ENCODE data around the gene DLL4.

The DLL4 gene

GRCh38 chr15:40928821-40929659 is at the start of gene DLL4:
DLL4 (plus strand) TSS chr15:40929340; CDS start chr15:40929669, 329 bp downstream.
- peaks cover 64% of the 10 kb centered on the region for H3K4me1 ChIP-seq (ENCODE audit: insufficient read depth, low read length)
- no peaks in the 10 kb centered on the region for H3K9me3 ChIP-seq (ENCODE audit: low read length)
- peaks cover 85% of the 10 kb centered on the region for H3K27me3 ChIP-seq (ENCODE audit: insufficient read depth, low read length)
- H2AFZ ChIP-seq (ENCODE audit: low read depth, low read length): peak within 1 kb of the TSS; percentile 80
- H3K36me3 ChIP-seq (ENCODE audit: insufficient read depth, low read length): no peaks in the 10 kb centered on the region
- peak within 1 kb of the TSS; percentile 46 for H3K4me3 ChIP-seq (ENCODE audit: low read length)

GRCh38 chr15:40879609-40880008 is 49.5 kb upstream of the DLL4 start:
- no peak overlapping the region for H3K4me3 ChIP-seq (ENCODE audit: low read length)
- H3K9me3 ChIP-seq (ENCODE audit: low read length): no peaks in the 10 kb centered on the region
- no peaks in the 10 kb centered on the region for H3K36me3 ChIP-seq (ENCODE audit: insufficient read depth, low read length)
- peaks cover 3% of the 10 kb centered on the region for H3K27me3 ChIP-seq (ENCODE audit: insufficient read depth, low read length)
- no peak overlapping the region for H2AFZ ChIP-seq (ENCODE audit: low read depth, low read length)
- H3K4me1 ChIP-seq (ENCODE audit: insufficient read depth, low read length): no peaks in the 10 kb centered on the region

GRCh38 chr15:40881351-40881750 is 47.8 kb upstream of the DLL4 start:
- no peaks in the 10 kb centered on the region for H3K27me3 ChIP-seq (ENCODE audit: insufficient read depth, low read length)
- no peaks in the 10 kb centered on the region for H3K36me3 ChIP-seq (ENCODE audit: insufficient read depth, low read length)
- no peaks in the 10 kb centered on the region for H3K9me3 ChIP-seq (ENCODE audit: low read length)
- H3K4me3 ChIP-seq (ENCODE audit: low read length): no peak overlapping the region
- H2AFZ ChIP-seq (ENCODE audit: low read depth, low read length): no peak overlapping the region
- H3K4me1 ChIP-seq (ENCODE audit: insufficient read depth, low read length): no peaks in the 10 kb centered on the region

GRCh38 chr15:40886586-40886985 is 42.6 kb upstream of the DLL4 start:
- H2AFZ ChIP-seq (ENCODE audit: low read depth, low read length): no peak overlapping the region
- no peak overlapping the region for H3K4me3 ChIP-seq (ENCODE audit: low read length)
- H3K9me3 ChIP-seq (ENCODE audit: low read length): no peaks in the 10 kb centered on the region
- no peaks in the 10 kb centered on the region for H3K36me3 ChIP-seq (ENCODE audit: insufficient read depth, low read length)
- no peaks in the 10 kb centered on the region for H3K27me3 ChIP-seq (ENCODE audit: insufficient read depth, low read length)
- H3K4me1 ChIP-seq (ENCODE audit: insufficient read depth, low read length): no peaks in the 10 kb centered on the region

- Histone ChIP-seq H3K9me3 (ENCODE audit: low read length) (no peaks in the 10 kb centered on the region), H3K4me3 (ENCODE audit: low read length) (no peak overlapping the region), H2AFZ (ENCODE audit: low read depth, low read length) (no peak overlapping the region), H3K27me3 (ENCODE audit: insufficient read depth, low read length) (no peaks in the 10 kb centered on the region), H3K36me3 (ENCODE audit: insufficient read depth, low read length) (no peaks in the 10 kb centered on the region), H3K4me1 (ENCODE audit: insufficient read depth, low read length) (peaks cover 2% of the 10 kb centered on the region)
These were observed 40.0 kb upstream of the DLL4 start for GRCh38 chr15:40889112-40889511.

GRCh38 chr15:40891138-40891537 is 38.0 kb upstream of the DLL4 start:
- Histone ChIP-seq H3K27me3 (ENCODE audit: insufficient read depth, low read length) (no peaks in the 10 kb centered on the region), H3K4me3 (ENCODE audit: low read length) (no peak overlapping the region), H2AFZ (ENCODE audit: low read depth, low read length) (no peak overlapping the region), H3K9me3 (ENCODE audit: low read length) (no peaks in the 10 kb centered on the region), H3K4me1 (ENCODE audit: insufficient read depth, low read length) (peaks cover 12% of the 10 kb centered on the region), H3K36me3 (ENCODE audit: insufficient read depth, low read length) (peaks cover 4% of the 10 kb centered on the region)

- Histone ChIP-seq H2AFZ (ENCODE audit: low read depth, low read length) (no peak overlapping the region), H3K36me3 (ENCODE audit: insufficient read depth, low read length) (peaks cover 6% of the 10 kb centered on the region), H3K4me1 (ENCODE audit: insufficient read depth, low read length) (peaks cover 12% of the 10 kb centered on the region)
These were observed 37.2 kb upstream of the DLL4 start for GRCh38 chr15:40891810-40892446.

GRCh38 chr15:40892447-40893012 is 36.6 kb upstream of the DLL4 start:
- H3K36me3 ChIP-seq (ENCODE audit: insufficient read depth, low read length): peaks cover 10% of the 10 kb centered on the region
- H3K27me3 ChIP-seq (ENCODE audit: insufficient read depth, low read length): no peaks in the 10 kb centered on the region
- H3K4me3 ChIP-seq (ENCODE audit: low read length): no peak overlapping the region
- no peaks in the 10 kb centered on the region for H3K9me3 ChIP-seq (ENCODE audit: low read length)
- H3K4me1 ChIP-seq (ENCODE audit: insufficient read depth, low read length): peaks cover 12% of the 10 kb centered on the region
- no peak overlapping the region for H2AFZ ChIP-seq (ENCODE audit: low read depth, low read length)

More at GRCh38 chr15:40891810-40892446, 37.2 kb upstream of the DLL4 start:
- no peaks in the 10 kb centered on the region for H3K27me3 ChIP-seq (ENCODE audit: insufficient read depth, low read length)
- H3K4me3 ChIP-seq (ENCODE audit: low read length): no peak overlapping the region
- H3K9me3 ChIP-seq (ENCODE audit: low read length): no peaks in the 10 kb centered on the region

- Histone ChIP-seq H2AFZ (ENCODE audit: low read depth, low read length) (no peak overlapping the region), H3K36me3 (ENCODE audit: insufficient read depth, low read length) (peaks cover 12% of the 10 kb centered on the region), H3K27me3 (ENCODE audit: insufficient read depth, low read length) (no peaks in the 10 kb centered on the region), H3K4me1 (ENCODE audit: insufficient read depth, low read length) (peaks cover 12% of the 10 kb centered on the region), H3K4me3 (ENCODE audit: low read length) (no peak overlapping the region), H3K9me3 (ENCODE audit: low read length) (no peaks in the 10 kb centered on the region)
These were observed 36.0 kb upstream of the DLL4 start for GRCh38 chr15:40893019-40893670.

GRCh38 chr15:40893733-40894680 is 35.1 kb upstream of the DLL4 start, which contains the start of gene VPS18:
VPS18 (plus strand) TSS chr15:40894450; CDS start chr15:40894769, 319 bp downstream.
- Histone ChIP-seq H3K36me3 (ENCODE audit: insufficient read depth, low read length) (peaks cover 20% of the 10 kb centered on the region), H3K4me3 (ENCODE audit: low read length) (peak within 1 kb of the TSS; percentile 77), H3K27me3 (ENCODE audit: insufficient read depth, low read length) (no peaks in the 10 kb centered on the region), H2AFZ (ENCODE audit: low read depth, low read length) (peak within 1 kb of the TSS; percentile 93), H3K9me3 (ENCODE audit: low read length) (no peaks in the 10 kb centered on the region), H3K4me1 (ENCODE audit: insufficient read depth, low read length) (peaks cover 12% of the 10 kb centered on the region)

- no peaks in the 10 kb centered on the region for H3K27me3 ChIP-seq (ENCODE audit: insufficient read depth, low read length)
- H3K4me3 ChIP-seq (ENCODE audit: low read length): peak overlapping the region; percentile 77
- H3K36me3 ChIP-seq (ENCODE audit: insufficient read depth, low read length): peaks cover 28% of the 10 kb centered on the region
- peak overlapping the region; percentile 93 for H2AFZ ChIP-seq (ENCODE audit: low read depth, low read length)
- H3K9me3 ChIP-seq (ENCODE audit: low read length): no peaks in the 10 kb centered on the region
- H3K4me1 ChIP-seq (ENCODE audit: insufficient read depth, low read length): peaks cover 12% of the 10 kb centered on the region
These were observed 34.3 kb upstream of the DLL4 start for GRCh38 chr15:40894681-40895448.
